OCI-LY1 (cell line): Measurements from ENCODE around the gene CFAP221.

Source experiments
- H2AFZ ChIP-seq: fragments of 200-600 bp; sonication (generic), shearing (Covaris generic); 2 replicates; pipeline ENCODE4 v1.6.0; 2014; ENCODE audit warnings: antibody characterized with exemption, mild to moderate bottlenecking, low read length
- H3F3A ChIP-seq: fragments of 200-600 bp; sonication (generic), shearing (Covaris generic); 2 replicates; pipeline ENCODE4 v1.6.0; 2014; ENCODE audit warnings: mild to moderate bottlenecking, antibody characterized with exemption, low read length, moderate library complexity; ENCODE audit not compliant: insufficient read depth
- H3K27ac ChIP-seq: fragments of 200-600 bp; sonication (generic); 2 replicates; pipeline ENCODE4 v1.5.1; 2014; ENCODE audit warnings: low read length, mixed run types, mild to moderate bottlenecking, low read depth; ENCODE audit not compliant: poor library complexity, severe bottlenecking
- H3K27me3 ChIP-seq: fragments of 200-600 bp; sonication (generic); 2 replicates; pipeline ENCODE4 v1.6.0; 2014; ENCODE audit warnings: antibody characterized with exemption, mild to moderate bottlenecking, low read length, moderate library complexity; ENCODE audit not compliant: insufficient read depth
- H3K36me3 ChIP-seq: fragments of 200-600 bp; sonication (generic); 2 replicates; pipeline ENCODE4 v1.6.1; 2014; ENCODE audit warnings: mild to moderate bottlenecking, antibody characterized with exemption, low read length, moderate library complexity, mixed read lengths; ENCODE audit not compliant: insufficient read depth
- H3K4me1 ChIP-seq: fragments of 200-600 bp; sonication (generic); 2 replicates; pipeline ENCODE4 v1.5.1; 2014; ENCODE audit warnings: mild to moderate bottlenecking, low read length, moderate library complexity; ENCODE audit not compliant: insufficient read depth, severe bottlenecking
- H3K4me2 ChIP-seq: fragments of 200-600 bp; sonication (generic), shearing (Covaris generic); 2 replicates; pipeline ENCODE4 v1.6.1; 2014; ENCODE audit warnings: low read length
- H3K4me3 ChIP-seq: fragments of 200-600 bp; sonication (generic); 2 replicates; pipeline ENCODE4 v1.5.1; 2014; ENCODE audit warnings: low read length, low read depth, mild to moderate bottlenecking, mixed read lengths; ENCODE audit not compliant: poor library complexity, severe bottlenecking
- H3K79me2 ChIP-seq: fragments of 200-600 bp; shearing (Covaris generic); 2 replicates; pipeline ENCODE4 v1.6.1; 2016; ENCODE audit warnings: mixed run types, low read length, mixed read lengths; ENCODE audit not compliant: insufficient read depth
- H3K9ac ChIP-seq: fragments of 200-600 bp; sonication (generic), shearing (Covaris generic); 2 replicates; pipeline ENCODE4 v1.6.1; 2014; ENCODE audit warnings: mild to moderate bottlenecking, low read length, mixed read lengths
- H3K9me2 ChIP-seq: fragments of 200-600 bp; sonication (generic), shearing (Covaris generic); 2 replicates; pipeline ENCODE4 v1.6.1; 2014; ENCODE audit warnings: low read depth, mild to moderate bottlenecking, low read length, mixed read lengths
- H3K9me3 ChIP-seq: fragments of 200-600 bp; shearing (Covaris generic); 2 replicates; pipeline ENCODE4 v1.6.1; 2014; ENCODE audit warnings: low read length, mixed read lengths
- H4K20me1 ChIP-seq: fragments of 200-600 bp; sonication (generic), shearing (Covaris generic); 2 replicates; pipeline ENCODE4 v1.6.0; 2016; ENCODE audit warnings: mild to moderate bottlenecking, low read length; ENCODE audit not compliant: insufficient read depth
- EZH2 ChIP-seq: fragments of 200-600 bp; sonication (generic), shearing (Covaris generic); IDR thresholded peaks from 2 replicates; pipeline ENCODE4 v1.8.0; 2017; ENCODE audit warnings: borderline replicate concordance, mixed run types, mild to moderate bottlenecking, antibody characterized with exemption, low read length, moderate library complexity, mixed read lengths
- TF ChIP-seq, protein P1 (sequence below): fragments of 200-600 bp; sonication (generic), shearing (Covaris generic); IDR thresholded peaks from 2 replicates; pipeline ENCODE4 v1.5.1; 2017; ENCODE audit warnings: mild to moderate bottlenecking, antibody characterized with exemption, low read length, moderate library complexity, mixed read lengths

The CFAP221 gene

DNA sequence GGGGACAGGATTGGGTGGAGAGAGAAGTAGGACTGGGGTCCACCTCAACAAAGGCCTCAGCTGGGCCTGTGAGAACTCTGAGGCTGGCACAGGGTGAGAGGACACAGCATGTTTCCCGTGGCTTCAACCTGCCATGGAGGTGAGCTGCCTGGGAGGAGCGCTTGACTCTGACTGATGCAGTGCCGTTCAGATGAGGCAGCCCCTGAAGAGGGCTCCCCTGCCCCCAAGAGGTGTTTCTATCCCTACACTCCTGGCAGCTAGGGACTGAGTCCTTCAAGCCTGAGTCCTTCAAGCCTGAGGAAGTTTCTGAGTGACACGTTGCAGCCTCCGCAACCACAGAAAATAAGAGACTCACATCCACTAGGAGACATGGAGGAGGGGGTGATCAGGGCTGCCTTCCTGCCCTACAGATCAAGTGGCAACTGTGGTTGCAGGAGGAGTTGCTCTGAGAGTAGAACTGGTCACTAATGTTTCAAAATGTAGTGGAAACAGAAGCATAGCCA is 85.1 kb downstream of the CFAP221 start:
- Histone ChIP-seq H3F3A (no peaks in the 10 kb centered on the region), H3K27ac (no peak overlapping the region), H3K4me1 (no peaks in the 10 kb centered on the region), H3K4me2 (no peak overlapping the region), H3K27me3 (no peaks in the 10 kb centered on the region), H3K36me3 (no peaks in the 10 kb centered on the region), H3K4me3 (no peak overlapping the region), H3K9me3 (no peaks in the 10 kb centered on the region), H3K9me2 (no peaks in the 10 kb centered on the region), H3K79me2 (no peaks in the 10 kb centered on the region), H3K9ac (no peak overlapping the region), H4K20me1 (no peaks in the 10 kb centered on the region), H2AFZ (no peak overlapping the region)
- TF ChIP-seq EZH2, result no peak
- TF ChIP-seq, protein P1, sequence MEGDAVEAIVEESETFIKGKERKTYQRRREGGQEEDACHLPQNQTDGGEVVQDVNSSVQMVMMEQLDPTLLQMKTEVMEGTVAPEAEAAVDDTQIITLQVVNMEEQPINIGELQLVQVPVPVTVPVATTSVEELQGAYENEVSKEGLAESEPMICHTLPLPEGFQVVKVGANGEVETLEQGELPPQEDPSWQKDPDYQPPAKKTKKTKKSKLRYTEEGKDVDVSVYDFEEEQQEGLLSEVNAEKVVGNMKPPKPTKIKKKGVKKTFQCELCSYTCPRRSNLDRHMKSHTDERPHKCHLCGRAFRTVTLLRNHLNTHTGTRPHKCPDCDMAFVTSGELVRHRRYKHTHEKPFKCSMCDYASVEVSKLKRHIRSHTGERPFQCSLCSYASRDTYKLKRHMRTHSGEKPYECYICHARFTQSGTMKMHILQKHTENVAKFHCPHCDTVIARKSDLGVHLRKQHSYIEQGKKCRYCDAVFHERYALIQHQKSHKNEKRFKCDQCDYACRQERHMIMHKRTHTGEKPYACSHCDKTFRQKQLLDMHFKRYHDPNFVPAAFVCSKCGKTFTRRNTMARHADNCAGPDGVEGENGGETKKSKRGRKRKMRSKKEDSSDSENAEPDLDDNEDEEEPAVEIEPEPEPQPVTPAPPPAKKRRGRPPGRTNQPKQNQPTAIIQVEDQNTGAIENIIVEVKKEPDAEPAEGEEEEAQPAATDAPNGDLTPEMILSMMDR, result no peak

DNA sequence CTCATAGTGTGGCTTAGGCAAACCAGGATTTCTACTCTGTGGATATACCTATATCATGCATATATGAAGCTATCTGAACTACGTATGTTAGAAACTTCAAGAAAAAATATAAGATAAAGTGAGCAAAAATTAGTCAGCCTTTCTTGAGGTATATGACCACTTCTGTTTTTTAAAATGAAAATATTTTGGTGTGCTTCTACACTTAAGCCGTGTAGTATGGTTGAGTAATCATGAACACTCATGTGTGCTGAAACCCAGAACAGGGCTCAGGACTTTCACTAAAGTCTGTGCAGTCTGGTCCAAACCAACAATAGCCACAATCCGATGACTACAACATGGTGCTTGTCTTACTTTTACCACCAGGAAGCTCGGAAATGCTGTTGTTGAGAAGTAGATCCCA is 85.9 kb downstream of the CFAP221 start:
- no peaks in the 10 kb centered on the region for H3K27me3 ChIP-seq
- H3K4me3 ChIP-seq, result no peak overlapping the region
- H3K4me1 ChIP-seq, result no peaks in the 10 kb centered on the region
- no peak overlapping the region for H3K27ac ChIP-seq
- TF ChIP-seq EZH2, result no peak
- TF ChIP-seq, protein P1, result no peak
- H3K79me2 ChIP-seq, result no peaks in the 10 kb centered on the region
- no peaks in the 10 kb centered on the region for H3K36me3 ChIP-seq
- H2AFZ ChIP-seq, result no peak overlapping the region
- no peaks in the 10 kb centered on the region for H3K9me3 ChIP-seq
- no peaks in the 10 kb centered on the region for H3F3A ChIP-seq
- no peak overlapping the region for H3K4me2 ChIP-seq
- H3K9ac ChIP-seq, result no peak overlapping the region
- no peaks in the 10 kb centered on the region for H3K9me2 ChIP-seq
- H4K20me1 ChIP-seq, result no peaks in the 10 kb centered on the region

DNA sequence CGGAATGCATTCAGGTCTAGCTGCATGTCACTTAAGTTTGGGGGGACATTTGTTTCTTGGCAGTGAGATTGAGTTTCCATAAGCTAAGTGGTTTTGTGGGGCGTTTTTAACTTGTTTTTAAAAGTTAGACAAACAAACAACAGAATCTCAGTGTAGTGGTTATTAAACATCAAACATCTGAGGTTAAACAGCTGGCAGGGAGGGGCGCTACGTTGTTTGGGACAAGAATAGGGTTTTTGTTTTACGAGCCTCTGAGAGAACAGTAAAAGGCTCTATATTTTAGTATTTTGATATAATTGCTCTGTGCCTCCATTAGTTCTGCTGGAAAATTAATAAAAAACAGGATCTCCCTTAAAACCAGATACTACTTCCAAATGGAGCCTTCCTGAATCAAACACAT is 93.1 kb downstream of the CFAP221 start:
- H3K27ac ChIP-seq, result no peak overlapping the region
- H3K4me1 ChIP-seq, result no peaks in the 10 kb centered on the region
- no peaks in the 10 kb centered on the region for H4K20me1 ChIP-seq
- H3K4me2 ChIP-seq, result no peak overlapping the region
- TF ChIP-seq, protein P1, result no peak
- TF ChIP-seq EZH2, result no peak
- no peak overlapping the region for H3K4me3 ChIP-seq
- H3K9me3 ChIP-seq, result no peaks in the 10 kb centered on the region
- H3K9ac ChIP-seq, result no peak overlapping the region
- no peaks in the 10 kb centered on the region for H3K79me2 ChIP-seq
- no peaks in the 10 kb centered on the region for H3F3A ChIP-seq
- no peaks in the 10 kb centered on the region for H3K27me3 ChIP-seq
- H3K36me3 ChIP-seq, result no peaks in the 10 kb centered on the region
- no peak overlapping the region for H2AFZ ChIP-seq
- H3K9me2 ChIP-seq, result no peaks in the 10 kb centered on the region
